NCI-H1694 (cell line): ENCODE measurements around the gene CERKL.
"Not testable (repeated sequence)": the region's sequence is repeated elsewhere in the genome, so short reads cannot be mapped to it uniquely, and the experiment has no call there.

ENCODE experiments used
- DNase-seq: peaks from one replicate; lab custom pipeline; 2025; lab: John Stamatoyannopoulos, UW

Gene CERKL, protein sequence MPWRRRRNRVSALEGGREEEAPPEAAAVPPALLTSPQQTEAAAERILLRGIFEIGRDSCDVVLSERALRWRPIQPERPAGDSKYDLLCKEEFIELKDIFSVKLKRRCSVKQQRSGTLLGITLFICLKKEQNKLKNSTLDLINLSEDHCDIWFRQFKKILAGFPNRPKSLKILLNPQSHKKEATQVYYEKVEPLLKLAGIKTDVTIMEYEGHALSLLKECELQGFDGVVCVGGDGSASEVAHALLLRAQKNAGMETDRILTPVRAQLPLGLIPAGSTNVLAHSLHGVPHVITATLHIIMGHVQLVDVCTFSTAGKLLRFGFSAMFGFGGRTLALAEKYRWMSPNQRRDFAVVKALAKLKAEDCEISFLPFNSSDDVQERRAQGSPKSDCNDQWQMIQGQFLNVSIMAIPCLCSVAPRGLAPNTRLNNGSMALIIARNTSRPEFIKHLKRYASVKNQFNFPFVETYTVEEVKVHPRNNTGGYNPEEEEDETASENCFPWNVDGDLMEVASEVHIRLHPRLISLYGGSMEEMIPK

GRCh38 chr2:181656450-181657291, at the start of gene CERKL:
Gene CERKL (minus strand): TSS chr2:181657105. CDS start chr2:181657006, 99 bp downstream.
- DNase-seq = peak; percentile 81

DNA sequence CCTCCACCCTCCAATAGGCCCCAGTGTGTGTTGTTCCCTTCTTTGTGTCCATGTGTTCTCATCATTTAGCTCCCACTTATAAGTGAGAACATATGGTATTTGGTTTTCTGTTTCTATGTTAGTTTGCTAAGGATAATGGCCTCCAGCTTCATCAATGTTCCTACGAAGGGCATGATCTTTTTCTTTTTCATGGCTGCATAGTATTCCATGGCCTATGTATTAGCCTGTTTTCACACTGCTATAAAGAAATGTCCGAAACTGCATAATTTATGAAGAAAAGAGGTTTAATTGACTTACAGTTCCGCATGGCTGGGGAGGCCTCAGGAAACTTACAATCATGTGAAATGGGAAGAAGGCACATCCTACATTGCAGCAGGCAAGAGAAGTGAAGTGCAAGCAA, 45.6 kb upstream of the CERKL start:
- not testable (repeated sequence) for DNase-seq

DNA sequence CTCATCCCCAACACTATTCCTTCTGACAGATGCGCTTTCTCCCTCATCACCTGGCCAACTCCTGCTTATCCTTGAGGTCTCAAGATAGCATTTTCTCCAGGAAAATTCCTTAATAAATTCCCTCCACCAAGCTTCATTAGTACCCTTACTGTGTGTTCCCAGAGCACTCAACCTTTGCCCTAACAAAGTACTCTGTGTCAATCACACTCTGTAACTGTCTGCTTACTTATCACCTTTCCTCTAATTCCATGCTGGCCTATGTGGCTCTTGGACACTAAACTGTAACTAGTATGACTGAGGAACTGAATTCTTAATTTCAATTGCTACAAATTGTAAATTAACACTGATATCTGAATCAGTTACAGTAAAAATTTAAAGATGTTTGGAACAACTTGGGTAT, 41.3 kb upstream of the CERKL start:
- no peak for DNase-seq

- DNase-seq = no peak
These were observed 40.7 kb upstream of the CERKL start for GRCh38 chr2:181697571-181697970.

DNA sequence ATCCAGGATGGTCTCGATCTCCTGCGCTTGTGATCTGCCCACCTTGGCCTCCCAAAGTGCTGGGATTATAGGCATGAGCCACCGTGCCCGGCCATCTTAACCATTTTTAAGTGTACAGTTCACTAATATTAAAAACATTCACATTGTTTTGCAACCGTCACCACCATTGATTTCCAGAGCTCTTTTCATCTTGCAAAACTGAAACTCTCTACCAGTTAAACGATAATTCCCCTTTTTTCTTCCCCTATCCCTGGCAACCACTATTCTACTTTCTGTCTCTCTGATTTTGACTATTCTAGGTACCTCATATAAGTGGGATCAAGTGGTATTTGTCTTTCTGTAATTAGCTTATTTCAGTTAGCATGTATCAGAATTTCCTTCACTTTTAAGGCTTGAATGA, 40.2 kb upstream of the CERKL start:
- no peak for DNase-seq

GRCh38 chr2:181694271-181694670, 37.4 kb upstream of the CERKL start:
- DNase-seq = no peak

DNA sequence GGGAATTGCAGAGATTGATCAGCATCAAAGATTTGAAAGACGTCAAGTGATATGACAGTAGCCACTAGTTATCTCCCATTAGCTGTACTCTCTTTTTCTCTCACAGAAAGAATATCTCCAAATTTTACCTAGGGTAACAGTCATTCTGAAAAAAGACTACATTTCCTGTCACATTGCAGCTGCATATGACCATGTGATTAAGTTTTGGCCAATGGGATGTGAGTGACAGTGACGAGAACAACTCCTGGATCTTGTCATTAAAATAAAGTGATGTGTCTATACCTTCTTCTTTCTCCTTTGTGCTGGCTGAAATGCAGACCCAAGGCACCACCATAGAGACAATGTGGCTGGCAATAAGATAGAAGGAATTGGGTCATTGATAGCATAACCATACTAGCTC, 34.0 kb upstream of the CERKL start:
- no peak for DNase-seq

DNA sequence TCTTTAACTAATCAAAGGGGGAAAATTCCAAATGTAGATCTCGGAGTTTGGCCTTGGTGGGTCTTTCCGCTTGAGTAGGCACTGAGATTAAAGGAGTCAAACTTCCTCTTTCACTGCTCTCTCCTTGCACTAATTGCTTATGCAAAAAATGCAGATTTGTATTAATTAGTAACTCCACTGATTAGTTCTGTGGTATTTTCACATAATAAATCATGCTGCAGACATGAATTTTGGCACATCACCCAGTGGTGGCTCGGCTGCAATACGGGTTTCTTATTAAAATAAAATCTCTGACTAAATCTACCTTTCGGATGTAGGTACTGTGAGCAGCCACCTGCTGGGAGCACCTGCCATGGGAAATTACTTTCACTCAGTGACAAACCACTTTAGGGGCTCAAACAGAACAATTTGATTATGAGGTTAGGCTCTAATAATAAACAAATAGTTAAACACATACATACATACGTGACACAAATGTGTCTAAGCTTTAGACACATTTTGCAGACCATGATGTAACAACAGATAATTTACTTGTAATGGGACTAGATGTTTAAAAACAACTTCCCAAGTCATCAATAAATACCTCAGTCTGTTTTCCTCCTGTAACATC, 29.8 kb upstream of the CERKL start:
- no peak for DNase-seq

GRCh38 chr2:181685150-181685688, 28.3 kb upstream of the CERKL start:
- DNase-seq = peak; percentile 76

DNA sequence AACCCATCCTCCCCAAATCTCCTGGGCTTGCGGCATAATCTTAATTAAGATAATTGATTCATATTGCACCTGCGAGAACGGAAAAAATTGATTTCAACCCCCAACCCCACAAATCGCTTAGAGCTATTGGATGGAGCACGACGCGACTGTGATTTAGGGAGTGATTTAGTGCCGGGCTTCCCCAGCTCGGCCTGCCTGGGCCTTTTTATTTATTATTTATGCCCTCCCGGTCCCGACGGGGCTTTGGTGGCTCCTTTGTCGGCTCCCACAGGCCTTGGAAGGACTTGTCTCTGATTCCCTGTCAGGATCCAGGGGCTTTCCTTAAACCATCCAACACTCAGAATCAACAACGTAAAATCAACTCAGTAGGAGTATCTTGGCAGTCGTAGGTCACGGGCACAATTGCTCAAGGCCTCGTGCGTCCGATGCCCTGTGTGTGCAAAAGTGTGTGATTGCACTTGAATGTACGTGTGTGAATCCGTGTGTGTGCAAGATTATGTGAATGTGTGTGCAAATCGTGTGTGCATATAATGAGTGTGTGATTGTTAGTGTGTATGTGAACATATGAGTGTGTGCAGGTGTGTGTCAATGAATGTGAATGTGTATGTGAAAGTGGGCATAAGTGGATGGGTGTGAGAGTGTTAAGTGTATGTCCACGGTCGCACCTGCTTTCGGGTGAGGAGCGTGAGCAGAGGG, 27.7 kb upstream of the CERKL start:
- DNase-seq = peak; percentile 76

DNA sequence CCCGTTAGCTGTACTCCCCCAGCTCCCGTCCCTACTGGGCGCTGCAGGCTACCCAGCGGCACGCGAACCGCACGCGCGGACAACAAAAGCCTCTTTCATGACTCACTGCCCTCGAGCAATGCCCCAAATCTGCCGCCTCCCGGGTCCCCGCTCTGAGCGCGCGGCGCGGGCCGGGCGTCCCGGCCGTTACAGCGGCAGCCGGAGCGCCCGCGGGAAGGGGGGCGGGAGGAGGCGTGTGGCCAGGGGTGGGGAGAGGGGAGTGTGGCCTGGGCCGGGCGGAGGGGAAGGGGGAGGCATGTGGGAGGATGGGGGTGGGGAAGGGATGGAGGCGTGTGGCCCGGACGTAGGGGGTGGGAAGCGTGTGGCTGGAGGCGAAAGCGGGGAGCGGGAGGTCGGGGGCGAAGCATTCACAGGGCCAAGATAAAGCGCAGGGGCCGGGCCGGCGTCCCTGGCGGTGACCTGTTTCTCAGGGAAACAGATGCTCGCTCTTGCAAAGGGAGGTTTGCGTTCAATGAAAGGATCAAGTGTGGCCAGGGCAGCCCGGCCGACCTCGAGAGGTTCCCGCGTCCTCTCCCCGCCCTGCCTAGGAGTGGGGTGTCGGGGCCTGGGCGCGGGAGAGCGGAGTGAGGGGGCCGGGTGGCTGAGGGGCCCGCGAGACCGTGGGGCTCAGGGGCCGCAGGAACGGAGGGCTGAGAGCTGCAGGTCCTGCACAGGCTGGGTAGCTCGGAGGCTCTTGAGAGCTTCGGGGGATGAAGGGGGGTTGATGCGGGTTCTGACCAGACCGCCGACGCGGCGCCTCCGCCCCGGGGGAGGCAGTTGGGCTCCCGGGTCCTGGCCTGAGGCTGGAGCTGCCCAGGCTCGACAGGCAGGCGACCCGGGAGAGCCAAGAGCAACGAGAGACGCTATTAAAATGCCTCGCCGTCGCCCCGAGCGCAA, 26.9 kb upstream of the CERKL start:
- peak; percentile 38 for DNase-seq

DNA sequence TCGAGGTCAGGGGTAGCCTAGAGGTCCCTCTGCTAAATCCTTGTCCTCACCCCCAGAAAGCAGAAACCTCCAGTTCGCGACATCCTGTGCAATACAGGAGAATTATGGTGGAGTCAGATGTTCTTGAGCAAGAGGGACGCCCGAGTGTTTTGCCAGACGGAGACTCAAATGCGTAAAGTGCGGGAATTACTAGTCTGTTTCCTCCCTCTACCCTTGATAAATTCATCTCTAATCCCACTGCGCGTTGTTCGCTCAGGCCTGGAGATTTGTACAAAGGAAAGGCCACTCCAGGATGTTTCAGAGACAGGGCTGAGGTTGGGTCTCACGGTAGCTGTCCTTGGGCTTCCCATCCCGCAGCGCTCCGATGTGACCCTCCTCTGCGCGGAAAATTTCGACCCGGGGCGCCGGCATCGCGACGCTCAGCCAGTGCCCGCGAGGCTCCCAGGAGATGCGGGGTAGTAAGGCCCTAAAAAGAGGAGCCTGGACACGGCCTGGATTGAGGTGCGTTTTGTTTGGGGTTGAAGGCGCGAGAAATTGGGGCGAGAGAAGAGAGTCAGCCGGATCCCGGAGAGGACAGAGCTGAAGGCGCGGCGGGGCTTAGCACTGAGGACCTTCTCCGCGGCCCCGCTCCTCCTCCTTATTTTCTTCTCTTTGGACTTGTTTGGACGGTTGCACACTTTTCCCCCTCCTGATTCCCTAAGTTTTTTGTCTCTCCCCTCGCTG, 26.1 kb upstream of the CERKL start:
- peak; percentile 20 for DNase-seq

DNA sequence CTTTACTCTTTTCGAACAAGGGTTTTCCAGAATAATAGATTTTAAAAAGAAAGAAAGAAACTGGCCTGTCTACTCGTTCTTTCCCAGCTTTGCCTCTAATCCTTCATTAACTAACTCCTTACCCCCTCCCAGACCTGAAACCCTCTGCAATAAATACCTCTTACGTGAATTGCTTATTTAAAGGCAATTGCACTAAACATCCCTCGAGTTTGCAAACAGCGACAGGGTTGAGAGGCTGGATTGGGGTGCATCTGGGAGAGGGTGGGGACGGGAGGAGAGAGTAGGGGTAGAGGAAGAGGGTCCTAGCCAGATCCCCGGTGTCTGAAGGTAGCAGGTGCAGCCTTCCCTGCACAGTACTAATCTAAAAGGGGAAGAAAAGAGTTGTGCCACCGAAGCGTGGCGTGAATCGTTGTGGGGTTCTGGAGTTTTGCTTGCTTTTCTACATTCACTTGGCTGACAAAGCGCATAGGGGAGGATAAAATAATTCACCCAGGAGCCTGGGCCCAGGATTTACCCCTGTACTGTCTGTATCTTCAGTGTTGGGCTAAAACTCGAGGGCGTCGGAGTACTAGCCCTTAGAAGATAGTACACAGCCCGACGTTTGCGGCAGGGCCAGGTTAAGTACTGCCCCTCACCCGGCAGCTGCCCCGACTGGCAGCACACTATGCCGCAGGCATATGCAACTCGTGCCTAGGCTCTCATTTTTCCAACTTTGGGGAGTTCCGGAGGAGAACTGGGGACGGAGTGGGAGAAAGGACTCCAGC, 25.3 kb upstream of the CERKL start:
- DNase-seq = peak; percentile 70

- peak; percentile 83 for DNase-seq
These were observed 24.3 kb upstream of the CERKL start for GRCh38 chr2:181680937-181681811.

GRCh38 chr2:181680055-181680936, 23.4 kb upstream of the CERKL start, which contains the start of gene NEUROD1:
Gene NEUROD1 (minus strand): TSS chr2:181680517. CDS start chr2:181678860, 1,657 bp downstream.
- DNase-seq = peak; percentile 98

DNA sequence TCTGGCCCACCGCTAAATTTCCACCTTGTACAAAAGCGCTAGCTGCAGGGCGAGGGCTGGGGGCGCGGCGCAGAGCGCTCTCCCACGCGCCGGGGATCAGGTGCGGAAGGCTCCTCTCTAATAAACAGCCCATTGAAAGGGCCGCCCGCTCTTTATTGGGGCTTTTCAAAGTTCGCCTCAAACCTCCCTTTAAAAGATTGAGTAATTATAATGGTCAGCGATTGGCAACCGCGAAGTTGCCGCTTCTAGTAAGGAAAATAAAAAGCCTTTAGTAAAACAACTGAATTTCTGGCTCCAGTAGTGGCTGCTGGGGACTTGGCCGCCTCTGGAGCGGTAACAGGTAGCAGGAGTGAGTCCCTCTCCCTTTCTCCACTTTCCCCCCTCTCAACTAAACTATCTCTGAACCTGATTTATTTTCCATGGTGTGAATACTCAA, 22.7 kb upstream of the CERKL start:
- no peak for DNase-seq
